WTC11 (cell line): ENCODE results near the gene DEPDC5. TPM values are rescaled to one million over a fixed set of nuclear protein-coding genes. Genes with fewer than 3 reads are reported as not detected.

Experiments
- ATAC-seq: fragments of 200-7000 bp; cut with Tn5 transposase; 2 replicates; pipeline ENCODE4 v1.10.0; 2021; ENCODE audit warnings: mild to moderate bottlenecking, moderate library complexity
- CTCF ChIA-PET: fragments of 300-600 bp; sonication (Branson Sonifier 250); formaldehyde crosslinking; loops from one replicate; lab custom pipeline; 2021; ENCODE audit warnings: antibody characterized with exemption; lab: Charles Lee
- POLR2A ChIA-PET: fragments of 350-600 bp; sonication (Branson Sonifier 250); formaldehyde crosslinking; loops from one replicate; lab custom pipeline; 2021; ENCODE audit warnings: antibody characterized with exemption; lab: Charles Lee
- DNase-seq: peaks from one replicate; pipeline ENCODE4 v3.0.0; 2021; ENCODE audit warnings: low spot score
- H3K27ac Mint-ChIP-seq: 2 replicates; pipeline ENCODE4 v1.8.0; 2021; ENCODE audit warnings: mixed read lengths
- H3K27me3 Mint-ChIP-seq: 2 replicates; pipeline ENCODE4 v1.8.0; 2021; ENCODE audit warnings: low read depth, mild to moderate bottlenecking, moderate library complexity, mixed read lengths
- H3K36me3 Mint-ChIP-seq: 2 replicates; pipeline ENCODE4 v1.8.0; 2021; ENCODE audit warnings: mixed read lengths
- H3K4me1 Mint-ChIP-seq: 2 replicates; pipeline ENCODE4 v1.8.0; 2022; ENCODE audit warnings: mixed read lengths
- H3K4me3 Mint-ChIP-seq: 2 replicates; pipeline ENCODE4 v1.8.0; 2021; ENCODE audit warnings: mild to moderate bottlenecking, moderate library complexity, mixed read lengths
- H3K9me3 Mint-ChIP-seq: 2 replicates; pipeline ENCODE4 v1.8.0; 2021; ENCODE audit warnings: mixed read lengths
- ATF3 ChIP-seq: sonication (generic); formaldehyde crosslinking; conservative IDR thresholded peaks from 2 replicates; pipeline ENCODE4 v1.8.1; 2022; ENCODE audit warnings: mild to moderate bottlenecking, missing genetic modification reagents
- CBFB ChIP-seq: sonication (generic); formaldehyde crosslinking; IDR thresholded peaks from 2 replicates; pipeline ENCODE4 v1.8.1; 2022; ENCODE audit warnings: mild to moderate bottlenecking, low read depth, missing genetic modification reagents
- E2F4 ChIP-seq: sonication (generic); formaldehyde crosslinking; IDR thresholded peaks from 2 replicates; pipeline ENCODE4 v1.8.1; 2022; ENCODE audit warnings: low read depth, mild to moderate bottlenecking, moderate library complexity, missing genetic modification reagents, borderline replicate concordance
- ESRRA ChIP-seq: sonication (generic); formaldehyde crosslinking; IDR thresholded peaks from 2 replicates; pipeline ENCODE4 v1.8.1; 2022; ENCODE audit warnings: mild to moderate bottlenecking, missing genetic modification reagents, borderline replicate concordance
- ETV6 ChIP-seq: sonication (generic); formaldehyde crosslinking; IDR thresholded peaks from 2 replicates; pipeline ENCODE4 v1.8.1; 2022; ENCODE audit warnings: mild to moderate bottlenecking, missing genetic modification reagents
- FOXK1 ChIP-seq: sonication (generic); formaldehyde crosslinking; IDR thresholded peaks from 2 replicates; pipeline ENCODE4 v1.8.0; 2022; ENCODE audit warnings: mild to moderate bottlenecking, moderate library complexity, missing genetic modification reagents
- GRHL2 ChIP-seq: fragments of 250-450 bp; sonication (Bioruptor Pico); IDR thresholded peaks from 2 replicates; pipeline ENCODE4 v1.8.0; 2022; ENCODE audit warnings: mild to moderate bottlenecking, moderate library complexity; ENCODE audit not compliant: insufficient replicate concordance, severe bottlenecking
- HMGA2 ChIP-seq: fragments of 250-450 bp; sonication (Bioruptor Pico); IDR thresholded peaks from 2 replicates; pipeline ENCODE4 v1.4.0; 2021; ENCODE audit warnings: mild to moderate bottlenecking, moderate library complexity
- IRF1 ChIP-seq: sonication (generic); formaldehyde crosslinking; IDR thresholded peaks from 2 replicates; pipeline ENCODE4 v1.8.0; 2023; ENCODE audit warnings: missing genetic modification reagents
- JAZF1 ChIP-seq: fragments of 250-450 bp; sonication (Bioruptor Pico); IDR thresholded peaks from 2 replicates; pipeline ENCODE4 v1.9.0; 2021; ENCODE audit warnings: moderate library complexity, mild to moderate bottlenecking, inconsistent platforms
- MYBL2 ChIP-seq: sonication (generic); formaldehyde crosslinking; IDR thresholded peaks from 2 replicates; pipeline ENCODE4 v1.8.1; 2023; ENCODE audit warnings: mild to moderate bottlenecking, moderate library complexity, missing genetic modification reagents
- NFYB ChIP-seq: sonication (generic); formaldehyde crosslinking; conservative IDR thresholded peaks from 2 replicates; pipeline ENCODE4 v1.8.0; 2022; ENCODE audit warnings: low read depth, missing genetic modification reagents
- RELA ChIP-seq: sonication (generic); formaldehyde crosslinking; IDR thresholded peaks from 2 replicates; pipeline ENCODE4 v1.8.1; 2022; ENCODE audit warnings: missing genetic modification reagents, mild to moderate bottlenecking, borderline replicate concordance
- RORB ChIP-seq: fragments of 250-450 bp; sonication (Bioruptor Pico); IDR thresholded peaks from 2 replicates; pipeline ENCODE4 v1.9.0; 2021; ENCODE audit warnings: mild to moderate bottlenecking
- SP1 ChIP-seq: sonication (generic); formaldehyde crosslinking; conservative IDR thresholded peaks from 2 replicates; pipeline ENCODE4 v1.8.1; 2022; ENCODE audit warnings: missing genetic modification reagents
- STAT6 ChIP-seq: sonication (generic); formaldehyde crosslinking; conservative IDR thresholded peaks from 2 replicates; pipeline ENCODE4 v1.8.1; 2023; ENCODE audit warnings: mild to moderate bottlenecking, low read depth, missing genetic modification reagents, moderate library complexity
- TCF7 ChIP-seq: sonication (generic); formaldehyde crosslinking; IDR thresholded peaks from 2 replicates; pipeline ENCODE4 v1.8.0; 2022; ENCODE audit warnings: mild to moderate bottlenecking, low read depth, missing genetic modification reagents, moderate library complexity
- TEAD4 ChIP-seq: sonication (generic); formaldehyde crosslinking; IDR thresholded peaks from 2 replicates; pipeline ENCODE4 v1.8.0; 2022; ENCODE audit warnings: mild to moderate bottlenecking, missing genetic modification reagents
- TP53 ChIP-seq: sonication (generic); formaldehyde crosslinking; IDR thresholded peaks from 2 replicates; pipeline ENCODE4 v1.8.1; 2023; ENCODE audit warnings: mild to moderate bottlenecking, missing genetic modification reagents
- ZMAT4 ChIP-seq: fragments of 250-450 bp; sonication (Bioruptor Pico); IDR thresholded peaks from 2 replicates; pipeline ENCODE4 v1.9.0; 2021; ENCODE audit warnings: mild to moderate bottlenecking
- ZNF232 ChIP-seq: sonication (generic); formaldehyde crosslinking; IDR thresholded peaks from 2 replicates; pipeline ENCODE4 v1.8.0; 2022; ENCODE audit warnings: mild to moderate bottlenecking, missing genetic modification reagents
- ZNF396 ChIP-seq: fragments of 250-450 bp; sonication (Bioruptor Pico); IDR thresholded peaks from 2 replicates; pipeline ENCODE4 v1.8.0; 2021; ENCODE audit warnings: mild to moderate bottlenecking, moderate library complexity, borderline replicate concordance
- ZNF532 ChIP-seq: fragments of 250-450 bp; sonication (Bioruptor Pico); IDR thresholded peaks from 2 replicates; pipeline ENCODE4 v1.9.0; 2021; ENCODE audit warnings: mild to moderate bottlenecking, borderline replicate concordance
- ZSCAN18 ChIP-seq: fragments of 250-450 bp; sonication (Bioruptor Pico); IDR thresholded peaks from 2 replicates; pipeline ENCODE4 v2.1.2; 2022; ENCODE audit warnings: mild to moderate bottlenecking, moderate library complexity
- total RNA-seq: library from RNA; stranded (reverse); gene quantifications from 3 replicates; pipeline ENCODE4 v1.2.3, GENCODE V29; 2021

The DEPDC5 gene
- total RNA-seq, 1 experiment from 2014 or later, result 40.5 TPM

GRCh38 chr22:31773416-31773815 is 19.6 kb downstream of the DEPDC5 start (continued):
- TF ChIP-seq E2F4 (CRISPR knock-in tag) (no peak), GRHL2 (CRISPR knock-in tag) (no peak), TP53 (no peak), RORB (CRISPR knock-in tag) (no peak), ATF3 (no peak), ETV6 (CRISPR knock-in tag) (no peak), ZMAT4 (CRISPR knock-in tag) (no peak), ZNF232 (CRISPR knock-in tag) (no peak)

GRCh38 chr22:31776231-31776630 is 22.4 kb downstream of the DEPDC5 start:
- CTCF ChIA-PET, result interaction anchor here (0.9 to 1.2 kb wide), 2 partner anchors 60 to 195 kb away, joined by 3 to 6 read pairs; no protein-coding TSS in a partner anchor
- ATAC-seq (no peak), DNase-seq (no peak)
- H3K4me1 Mint-ChIP-seq, result no peaks in the 10 kb centered on the region
- H3K36me3 Mint-ChIP-seq, result peaks cover 28% of the 10 kb centered on the region
- no peak overlapping the region for H3K27ac Mint-ChIP-seq
- TF ChIP-seq IRF1 (CRISPR knock-in tag) (no peak), MYBL2 (CRISPR knock-in tag) (no peak), TCF7 (CRISPR knock-in tag) (no peak), ZNF532 (no peak)
- H3K4me3 Mint-ChIP-seq, result no peak overlapping the region
- POLR2A ChIA-PET, result no interaction called here
- H3K27me3 Mint-ChIP-seq, result no peaks in the 10 kb centered on the region
- no peaks in the 10 kb centered on the region for H3K9me3 Mint-ChIP-seq

GRCh38 chr22:31789803-31790202 is 36.0 kb downstream of the DEPDC5 start:
- Mint-ChIP-seq H3K36me3 (peaks cover 10% of the 10 kb centered on the region), H3K4me1 (no peaks in the 10 kb centered on the region), H3K9me3 (no peaks in the 10 kb centered on the region), H3K4me3 (no peak overlapping the region), H3K27me3 (no peaks in the 10 kb centered on the region), H3K27ac (0 out of 2 replicates have a peak overlapping the region, but pooled peaks have one; percentile 45)
- no peak for DNase-seq
- no peak for ATAC-seq
- ChIA-PET CTCF (no interaction called here), POLR2A (no interaction called here)
- TF ChIP-seq JAZF1 (CRISPR knock-in tag) (no peak), CBFB (no peak), RORB (CRISPR knock-in tag) (no peak), ZSCAN18 (CRISPR knock-in tag) (no peak), TEAD4 (CRISPR knock-in tag) (no peak), NFYB (CRISPR knock-in tag) (no peak), STAT6 (no peak), ESRRA (CRISPR knock-in tag) (no peak), HMGA2 (no peak), ETV6 (CRISPR knock-in tag) (no peak), FOXK1 (CRISPR knock-in tag) (no peak), ZNF396 (CRISPR knock-in tag) (no peak), RELA (no peak), SP1 (CRISPR knock-in tag) (no peak)
